Kasumi-1 (cell line): ENCODE results near the gene ARHGEF39.
A peak's percentile ranks its signal among the peaks of the same experiment; 100 is the strongest.

ENCODE experiments used
- DNase-seq, 2 experiments: peaks; one replicate each; lab custom pipeline; 2025; lab: John Stamatoyannopoulos, UW

The ARHGEF39 gene

DNA sequence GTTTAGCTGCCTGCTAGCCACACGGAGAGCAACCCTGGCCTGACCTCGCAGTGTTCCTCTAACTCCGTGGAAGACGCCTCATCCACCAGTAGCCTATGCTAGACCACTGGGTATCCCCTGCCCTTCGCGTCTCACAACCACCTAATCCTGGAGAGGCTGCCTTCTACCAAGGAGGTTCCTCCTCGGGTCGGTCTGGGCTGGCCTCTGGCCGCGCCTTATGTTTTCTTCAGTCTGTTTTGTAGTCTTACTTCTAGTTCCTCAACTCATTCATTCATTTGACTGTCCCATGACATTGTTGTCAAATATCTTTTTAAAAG, 26.3 kb upstream of the ARHGEF39 start:
- no peak for DNase-seq

DNA sequence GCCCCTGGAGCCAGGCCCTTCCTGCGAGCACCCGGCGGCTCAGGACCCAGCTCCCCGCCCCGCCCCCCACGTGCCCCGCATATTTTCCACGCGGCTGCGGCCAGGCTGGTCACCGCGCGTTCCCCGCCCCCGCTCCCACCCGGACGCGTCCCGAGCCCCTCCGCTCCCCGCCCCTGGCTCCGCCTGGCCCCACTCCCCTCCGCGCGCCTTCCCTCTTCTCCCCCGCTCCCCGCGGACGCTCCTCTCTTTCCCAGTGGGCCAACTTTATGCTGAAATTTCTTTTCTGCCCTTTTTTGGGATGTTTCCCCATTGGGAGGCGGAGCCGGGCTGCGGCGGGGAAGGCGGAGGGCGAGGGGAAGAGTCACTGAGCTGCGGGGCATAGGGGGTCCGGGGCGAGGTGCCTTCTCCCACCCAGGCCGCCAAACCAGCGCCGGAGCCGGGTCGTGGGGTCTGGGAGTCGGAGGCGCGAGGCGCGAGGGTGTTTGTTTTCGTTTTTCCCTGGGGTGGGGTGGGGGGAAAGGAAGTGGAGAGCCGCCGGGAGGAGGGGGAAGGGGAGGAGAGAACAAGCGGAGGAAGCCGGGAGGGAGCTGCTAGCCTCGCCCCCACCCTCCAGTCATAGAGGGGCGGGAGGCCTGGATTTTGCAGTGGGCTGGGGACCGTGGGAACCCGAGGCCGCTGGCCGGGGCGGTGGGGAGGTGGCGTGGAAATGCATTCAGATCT, 25.8 kb upstream of the ARHGEF39 start:
- peak; percentile 64 to 70 for DNase-seq

DNA sequence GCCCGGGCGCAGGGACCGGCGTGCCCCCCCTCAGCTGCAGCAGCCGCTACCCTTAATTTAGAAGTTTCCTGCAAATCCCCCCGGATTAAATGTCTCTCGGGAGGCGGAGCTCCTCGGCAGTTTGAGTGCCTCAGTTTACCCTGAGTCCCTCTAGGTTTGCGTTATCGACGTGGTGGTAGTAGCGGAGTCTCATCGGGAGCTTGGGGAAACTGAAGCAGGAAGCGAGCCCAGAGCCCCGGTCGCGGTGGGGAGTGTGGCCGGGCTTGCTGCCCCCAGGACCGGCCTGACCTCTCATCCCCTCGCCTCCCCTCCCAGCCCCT, 25.3 kb upstream of the ARHGEF39 start:
- DNase-seq, result no peak

DNA sequence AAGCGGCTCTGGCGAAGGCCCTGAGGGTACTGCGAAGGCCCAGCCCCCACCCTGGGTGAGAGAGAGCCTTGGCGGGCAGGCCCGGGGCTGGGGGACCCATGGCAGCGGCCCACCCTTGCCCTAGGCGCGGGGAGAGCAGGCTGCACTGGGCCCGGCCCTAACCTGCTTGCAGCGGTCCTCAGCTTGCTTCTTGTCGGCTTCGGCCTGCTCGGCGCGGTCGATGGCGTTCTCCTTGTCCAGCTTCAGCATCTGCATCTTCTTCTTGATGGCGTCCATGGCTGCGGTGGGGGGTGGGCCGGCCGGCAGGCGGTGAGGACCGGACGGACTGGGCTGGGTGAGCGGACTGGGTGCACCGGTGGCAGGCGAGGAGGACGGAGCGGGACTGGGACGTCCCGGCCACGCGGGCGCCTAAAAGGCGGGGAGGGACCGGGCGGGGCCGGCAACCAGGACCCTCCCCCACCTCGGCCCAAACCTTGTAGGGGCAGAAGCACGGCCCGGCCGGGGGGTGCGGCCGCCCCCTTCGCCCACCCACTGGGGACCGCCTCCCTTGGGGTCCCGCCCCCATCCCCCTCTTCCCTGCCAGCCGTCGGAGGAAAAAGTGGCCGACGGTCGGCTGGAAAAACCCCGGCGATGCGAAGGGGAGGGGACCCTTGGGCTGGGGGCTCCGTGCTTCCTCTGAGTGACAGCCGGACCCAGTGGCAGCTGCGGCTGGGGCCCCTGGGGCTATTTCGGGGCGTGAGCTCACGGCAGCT, 24.7 kb upstream of the ARHGEF39 start, which contains the start of gene TPM2:
TPM2 (minus strand) TSS at position 384 of the 752 bp plus-strand sequence; CDS start at position 276, 108 bp downstream.
- no peak for DNase-seq

DNA sequence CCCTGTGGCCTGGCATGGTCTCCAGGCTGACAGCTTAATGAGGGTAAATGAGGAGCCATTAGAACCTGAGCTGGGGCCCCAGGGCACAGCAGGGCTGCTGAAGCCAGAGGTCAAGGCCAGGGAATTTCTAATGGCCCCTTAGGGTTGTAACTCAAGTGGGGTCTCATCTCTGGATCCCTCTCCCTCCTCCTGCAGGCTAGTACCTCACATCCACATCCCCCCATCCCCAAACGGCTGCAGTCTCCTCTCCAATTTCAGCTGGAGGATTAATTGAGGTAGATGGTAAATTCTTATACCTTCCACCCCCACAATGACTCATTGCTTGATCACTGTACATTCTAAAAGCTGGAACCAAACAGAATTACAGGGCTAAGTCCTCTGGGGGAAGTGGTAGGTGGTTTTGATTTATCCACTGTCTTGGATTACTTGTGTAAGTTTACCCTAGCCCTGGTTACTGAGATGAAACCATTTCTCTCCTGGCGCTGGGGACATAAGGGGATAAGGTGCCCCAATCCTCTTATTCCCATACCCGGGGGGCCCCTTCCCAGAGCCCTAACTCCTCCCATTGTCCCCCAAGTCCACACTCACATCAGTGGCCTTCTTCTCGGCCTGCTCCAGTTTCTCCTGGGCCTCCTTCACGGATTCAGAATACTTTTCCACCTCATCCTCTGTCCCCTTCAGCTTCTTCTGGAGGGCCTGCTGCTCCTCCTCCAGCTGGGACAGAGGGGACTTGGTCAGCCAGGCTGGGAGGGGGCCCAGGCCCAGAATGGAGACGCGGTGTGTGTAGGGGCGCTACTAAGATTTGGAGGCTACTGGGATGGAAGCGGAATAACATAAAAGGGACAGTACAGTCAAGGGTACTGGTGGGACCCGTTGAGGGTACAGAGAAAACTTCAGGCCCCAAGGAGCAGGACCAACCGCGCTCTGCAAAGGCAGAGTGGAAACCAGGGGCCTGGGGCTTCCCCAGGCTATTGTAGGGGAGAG, 23.9 kb upstream of the ARHGEF39 start:
- DNase-seq, result no peak

DNA sequence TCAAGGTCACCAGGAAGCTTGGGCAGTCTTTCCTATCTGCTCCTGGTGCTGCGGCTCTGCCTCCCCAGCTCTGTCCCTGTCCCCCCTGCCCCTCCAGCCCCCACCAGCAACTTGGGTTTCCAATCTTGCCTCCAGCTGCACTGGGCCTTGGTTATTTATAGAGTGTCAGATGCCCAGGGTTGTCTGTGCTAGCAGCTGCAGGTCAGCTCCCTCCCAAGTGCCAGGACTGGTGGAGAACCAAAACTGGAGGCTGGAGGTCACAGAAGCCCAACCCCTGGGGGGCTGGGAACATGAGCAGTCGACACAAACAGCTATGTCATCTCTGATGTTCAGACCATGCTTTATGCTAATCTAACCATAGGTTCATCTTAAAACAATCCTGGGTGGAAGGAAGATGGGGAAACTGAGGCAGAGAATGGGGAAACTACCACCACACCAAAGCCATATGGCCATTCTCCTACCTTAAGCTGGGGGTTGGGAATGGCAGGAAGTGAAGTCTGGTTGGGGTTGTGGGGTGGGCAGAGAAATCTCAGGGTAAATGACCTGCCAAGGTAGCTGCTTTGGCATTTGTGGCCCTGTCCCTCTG, 23.1 kb upstream of the ARHGEF39 start:
- no peak for DNase-seq

DNA sequence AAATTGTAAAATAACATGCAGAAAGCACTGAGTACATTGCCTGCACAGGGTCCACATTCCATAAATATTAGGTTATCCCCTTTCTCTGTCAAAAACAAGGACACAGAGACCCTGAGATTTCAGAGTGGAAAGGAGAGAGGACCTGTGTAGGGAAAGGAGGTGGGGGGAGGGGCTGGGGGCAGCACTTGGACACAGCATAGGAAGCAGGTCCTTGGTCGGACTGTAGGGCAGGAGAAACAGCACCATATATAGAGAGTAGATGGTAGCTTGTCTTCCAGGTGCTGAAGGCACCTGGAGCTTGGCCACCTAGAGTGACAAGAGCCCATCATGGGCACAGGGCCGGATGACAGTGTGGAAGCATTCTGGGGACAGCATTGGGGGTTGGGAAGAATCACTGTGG, 22.3 kb upstream of the ARHGEF39 start:
- no peak for DNase-seq

DNA sequence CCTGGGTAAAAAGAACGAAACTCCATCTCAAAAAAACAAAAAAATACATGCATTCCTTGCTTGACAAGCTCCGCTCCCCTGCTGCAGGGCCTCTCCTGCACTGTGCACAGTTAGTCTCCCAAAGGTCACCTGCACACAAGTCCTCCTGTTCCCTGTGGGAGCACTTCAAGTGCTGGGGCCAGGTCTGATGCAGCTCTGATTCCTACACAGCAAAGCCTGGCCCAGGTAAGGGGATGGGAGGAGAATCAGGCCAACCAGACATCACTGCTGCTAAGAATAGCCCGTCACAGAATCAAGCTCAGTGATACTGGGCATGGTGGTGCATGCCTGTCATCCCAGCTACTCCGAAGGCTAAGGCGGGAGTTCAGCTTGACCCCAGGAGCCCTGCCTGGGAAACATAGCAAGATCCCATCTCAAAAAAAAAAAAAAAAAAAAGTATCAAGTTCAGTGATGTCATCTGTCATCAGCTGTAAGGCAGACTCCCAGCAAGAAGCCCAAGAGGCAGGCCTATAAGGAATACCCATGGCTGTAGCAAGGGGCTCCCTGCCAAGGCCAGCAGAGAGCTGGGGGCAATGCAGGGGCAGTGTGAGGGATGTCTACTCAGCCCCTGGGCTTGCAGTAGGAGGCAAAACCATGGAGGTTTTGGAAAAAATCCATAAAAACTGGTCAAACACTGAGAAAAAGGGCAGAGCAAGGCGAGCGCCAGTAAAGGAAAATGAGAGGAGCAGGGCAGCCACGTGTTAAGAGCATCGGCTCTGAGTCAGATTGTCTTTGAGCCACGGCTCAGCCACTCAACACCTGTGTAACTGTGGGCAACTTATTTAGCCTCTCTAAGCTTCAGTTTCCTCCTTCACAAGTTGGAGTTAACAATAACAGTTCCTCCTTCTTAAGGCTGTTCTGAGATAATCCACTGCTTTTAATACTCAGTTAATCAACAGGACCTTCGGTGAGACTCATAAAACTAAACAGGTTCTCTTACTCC, 21.5 kb upstream of the ARHGEF39 start:
- DNase-seq, result no peak

DNA sequence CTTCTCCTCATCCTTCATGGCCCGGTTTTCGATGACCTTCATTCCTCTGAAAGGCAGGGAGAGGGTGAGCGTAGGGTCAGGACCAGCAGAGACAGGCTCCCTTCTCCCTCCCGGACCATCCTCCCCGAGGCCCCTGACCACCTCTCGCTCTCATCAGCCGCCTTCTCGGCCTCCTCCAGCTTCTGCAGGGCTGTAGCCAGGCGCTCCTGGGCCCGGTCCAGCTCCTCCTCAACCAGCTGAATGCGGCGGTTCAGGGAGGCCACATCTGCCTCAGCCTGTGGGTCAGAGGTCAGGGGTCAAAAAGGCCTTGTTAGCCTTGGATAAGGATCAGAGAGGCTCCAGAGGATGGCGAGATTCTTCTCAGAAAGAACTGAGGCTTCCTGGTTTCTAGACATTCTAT, 20.5 kb upstream of the ARHGEF39 start:
- DNase-seq, result no peak

DNA sequence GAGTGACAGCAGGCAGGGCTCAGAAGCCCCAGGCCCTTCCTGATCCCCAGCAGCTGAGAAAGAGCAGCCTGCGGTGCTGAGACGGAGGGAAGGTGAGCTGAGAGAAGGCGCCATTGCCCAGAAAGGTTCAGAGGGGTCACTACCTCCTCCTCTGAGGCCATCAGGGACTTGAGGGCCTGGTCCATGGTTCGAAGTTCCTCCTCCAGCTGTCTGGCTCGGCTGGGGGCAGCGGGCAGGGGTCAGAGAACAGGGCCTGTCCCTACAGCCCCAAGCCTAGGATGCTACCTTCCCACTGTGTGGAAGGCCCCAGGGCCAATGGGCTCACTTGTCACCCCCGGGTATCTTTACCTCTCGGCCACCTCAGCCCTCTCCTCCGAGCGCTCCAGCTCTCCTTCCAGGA, 19.9 kb upstream of the ARHGEF39 start:
- no peak for DNase-seq

DNA sequence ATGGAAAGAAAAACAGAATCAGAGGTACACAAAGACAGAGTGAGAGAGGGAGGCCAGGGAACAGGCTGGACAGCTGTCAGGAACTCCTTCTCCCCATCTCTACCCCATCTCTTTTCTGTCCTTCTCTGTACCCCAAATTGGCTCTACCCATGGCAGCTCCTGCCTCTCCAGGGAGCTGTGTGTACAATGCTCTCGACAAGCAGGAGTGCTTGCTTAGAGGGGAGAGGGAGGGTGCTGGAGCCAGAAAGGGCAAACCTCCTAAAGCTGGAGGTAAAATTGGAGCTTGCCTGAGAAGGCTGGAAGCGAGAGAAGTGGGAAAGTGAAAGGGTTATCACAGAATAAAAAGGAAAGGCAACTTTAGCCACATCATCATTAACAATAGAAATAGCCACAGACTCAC, 18.3 kb upstream of the ARHGEF39 start:
- no peak for DNase-seq

DNA sequence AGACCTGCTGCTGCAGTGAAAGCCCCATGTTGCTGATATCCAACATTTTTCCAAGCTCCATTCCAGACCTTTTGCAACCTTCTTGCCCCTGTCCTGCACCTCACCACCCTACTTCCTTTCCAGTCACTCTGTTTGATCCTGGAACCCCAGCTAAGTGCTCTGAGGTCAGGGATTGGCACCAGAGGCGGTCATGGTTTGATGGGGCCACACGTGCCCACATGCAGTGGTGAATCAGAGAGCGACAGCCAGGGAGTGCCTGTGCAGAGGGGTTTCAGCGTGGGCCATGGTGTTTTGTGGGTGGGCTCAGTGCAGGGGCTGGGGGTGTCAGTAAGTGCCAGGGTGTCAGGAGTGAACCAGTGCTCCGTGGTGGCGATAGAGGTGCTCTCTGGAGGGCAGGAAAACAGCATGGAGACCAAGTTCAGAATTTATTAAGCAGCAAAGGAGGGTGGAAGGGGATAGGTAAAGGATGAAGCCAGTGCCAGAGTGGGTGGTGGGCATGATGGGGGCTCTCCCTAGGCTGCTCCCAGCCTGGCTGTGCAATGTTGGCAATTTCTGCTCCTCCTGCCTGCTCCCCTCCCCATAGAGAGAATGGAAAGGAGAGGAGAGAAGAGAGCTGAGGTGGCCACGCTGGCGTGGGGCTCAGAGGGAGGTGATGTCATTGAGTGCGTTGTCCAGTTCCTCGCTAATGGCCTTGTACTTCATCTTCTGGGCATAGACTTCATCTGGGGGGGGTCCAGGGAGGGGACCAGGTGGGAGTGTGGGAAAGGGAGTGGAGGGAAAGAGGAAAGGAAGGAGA, 17.7 kb upstream of the ARHGEF39 start:
- no peak for DNase-seq

DNA sequence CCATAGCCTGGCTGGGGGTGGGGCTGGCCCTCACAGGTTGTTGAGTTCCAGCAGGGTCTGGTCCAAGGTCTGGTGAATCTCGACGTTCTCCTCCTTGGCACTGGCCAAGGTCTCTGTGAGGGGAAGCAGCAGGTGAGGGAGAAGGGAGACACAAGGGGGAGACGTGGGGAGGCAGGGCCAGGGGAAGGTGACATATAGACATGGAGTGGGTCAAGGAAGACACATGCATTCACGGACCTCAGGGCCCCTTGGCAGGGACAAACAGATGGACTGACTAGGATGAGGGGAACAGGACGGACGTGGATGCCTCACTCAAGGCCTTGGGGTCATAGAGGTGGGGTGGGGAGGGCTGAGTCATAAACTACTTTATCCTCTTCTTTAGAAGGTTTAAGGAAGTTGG, 17.1 kb upstream of the ARHGEF39 start:
- no peak for DNase-seq

DNA sequence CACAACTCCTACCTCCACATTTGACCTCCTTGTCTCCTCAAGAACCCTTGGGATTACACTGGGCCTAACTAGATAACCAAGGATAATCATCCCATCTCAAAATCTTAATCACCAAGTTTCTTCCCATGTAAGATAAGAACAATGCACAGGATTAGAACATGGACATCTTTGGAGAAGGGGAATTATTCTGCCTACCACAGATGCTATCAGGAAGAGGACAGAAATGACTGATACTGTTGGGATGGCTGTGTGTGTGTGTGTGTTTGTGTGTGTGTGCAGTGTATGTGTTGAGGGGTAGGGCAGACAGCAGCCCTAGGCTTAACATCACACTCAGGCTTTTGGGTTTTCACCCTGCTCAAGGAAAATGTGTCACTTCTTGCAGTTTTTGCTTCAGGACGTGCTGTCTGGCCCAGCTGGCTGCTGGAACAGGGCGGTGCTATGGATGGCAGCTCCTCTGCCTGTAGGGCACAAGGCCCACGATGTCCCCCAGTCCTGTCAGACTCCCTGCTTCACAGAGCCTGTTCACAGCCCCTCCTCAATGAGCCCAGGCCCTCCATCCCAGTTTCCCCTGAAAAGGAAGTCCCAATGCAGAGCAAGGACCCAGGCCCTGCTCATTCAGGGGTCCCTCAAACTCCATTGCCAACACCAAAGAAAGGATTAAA, 16.5 kb upstream of the ARHGEF39 start:
- DNase-seq, result no peak

DNA sequence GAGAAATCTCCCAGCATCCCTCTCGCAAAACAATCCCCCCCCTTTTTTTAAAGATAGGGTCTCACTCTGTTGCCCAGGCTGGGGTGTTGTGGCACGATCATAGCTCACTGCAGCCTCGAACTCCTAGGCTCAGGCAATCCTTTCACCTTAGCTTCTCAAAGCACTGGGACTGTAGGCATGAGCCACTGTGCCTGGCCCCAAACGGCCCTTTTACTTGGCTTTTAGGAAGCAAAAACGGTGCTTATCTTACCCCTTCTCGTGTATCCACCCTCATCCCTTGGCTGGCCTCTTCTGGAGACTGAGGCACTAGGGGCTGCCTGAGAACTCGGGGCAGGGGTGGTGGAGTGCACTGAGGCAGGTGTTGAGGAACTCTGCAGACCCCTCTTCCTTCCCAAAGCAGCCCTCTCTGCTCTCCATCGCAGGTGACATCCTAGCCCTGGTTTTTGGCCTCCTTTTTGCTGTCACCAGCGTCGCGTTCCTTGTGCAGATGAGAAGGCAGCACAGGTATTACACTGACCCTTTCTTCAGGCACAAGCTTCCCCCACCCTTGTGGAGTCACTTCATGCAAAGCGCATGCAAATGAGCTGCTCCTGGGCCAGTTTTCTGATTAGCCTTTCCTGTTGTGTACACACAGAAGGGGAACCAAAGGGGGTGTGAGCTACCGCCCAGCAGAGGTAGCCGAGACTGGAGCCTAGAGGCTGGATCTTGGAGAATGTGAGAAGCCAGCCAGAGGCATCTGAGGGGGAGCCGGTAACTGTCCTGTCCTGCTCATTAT, 15.5 kb upstream of the ARHGEF39 start:
- no peak for DNase-seq

DNA sequence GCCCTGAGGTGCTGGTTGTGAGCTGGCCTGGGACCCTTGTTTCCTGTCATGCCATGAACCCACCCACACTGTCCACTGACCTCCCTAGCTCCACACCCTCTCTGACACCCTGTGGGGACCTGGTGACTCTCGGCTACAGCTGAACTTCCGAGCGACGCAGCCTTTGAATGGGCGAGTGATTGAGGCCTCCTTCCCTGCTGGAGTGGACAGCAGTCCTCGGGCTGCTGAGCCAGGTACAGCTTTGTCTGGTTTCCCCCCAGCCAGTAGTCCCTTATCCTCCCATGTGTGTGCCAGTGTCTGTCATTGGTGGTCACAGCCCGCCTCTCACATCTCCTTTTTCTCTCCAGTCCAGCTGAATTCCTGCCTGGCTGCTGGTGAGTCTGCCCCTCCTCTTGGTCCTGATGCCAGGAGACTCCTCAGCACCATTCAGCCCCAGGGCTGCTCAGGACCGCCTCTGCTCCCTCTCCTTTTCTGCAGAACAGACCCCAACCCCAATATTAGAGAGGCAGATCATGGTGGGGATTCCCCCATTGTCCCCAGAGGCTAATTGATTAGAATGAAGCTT, 14.9 kb upstream of the ARHGEF39 start:
- no peak for DNase-seq

DNA sequence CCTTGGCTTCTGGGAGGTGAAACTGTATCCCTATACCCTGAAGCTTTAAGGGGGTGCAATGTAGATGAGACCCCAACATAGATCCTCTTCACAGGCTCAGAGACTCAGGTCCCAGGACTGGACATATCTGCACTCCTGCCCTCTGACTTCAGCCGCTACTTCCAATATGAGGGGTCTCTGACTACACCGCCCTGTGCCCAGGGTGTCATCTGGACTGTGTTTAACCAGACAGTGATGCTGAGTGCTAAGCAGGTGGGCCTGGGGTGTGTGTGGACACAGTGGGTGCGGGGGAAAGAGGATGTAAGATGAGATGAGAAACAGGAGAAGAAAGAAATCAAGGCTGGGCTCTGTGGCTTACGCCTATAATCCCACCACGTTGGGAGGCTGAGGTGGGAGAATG, 14.1 kb upstream of the ARHGEF39 start:
- DNase-seq, result no peak

DNA sequence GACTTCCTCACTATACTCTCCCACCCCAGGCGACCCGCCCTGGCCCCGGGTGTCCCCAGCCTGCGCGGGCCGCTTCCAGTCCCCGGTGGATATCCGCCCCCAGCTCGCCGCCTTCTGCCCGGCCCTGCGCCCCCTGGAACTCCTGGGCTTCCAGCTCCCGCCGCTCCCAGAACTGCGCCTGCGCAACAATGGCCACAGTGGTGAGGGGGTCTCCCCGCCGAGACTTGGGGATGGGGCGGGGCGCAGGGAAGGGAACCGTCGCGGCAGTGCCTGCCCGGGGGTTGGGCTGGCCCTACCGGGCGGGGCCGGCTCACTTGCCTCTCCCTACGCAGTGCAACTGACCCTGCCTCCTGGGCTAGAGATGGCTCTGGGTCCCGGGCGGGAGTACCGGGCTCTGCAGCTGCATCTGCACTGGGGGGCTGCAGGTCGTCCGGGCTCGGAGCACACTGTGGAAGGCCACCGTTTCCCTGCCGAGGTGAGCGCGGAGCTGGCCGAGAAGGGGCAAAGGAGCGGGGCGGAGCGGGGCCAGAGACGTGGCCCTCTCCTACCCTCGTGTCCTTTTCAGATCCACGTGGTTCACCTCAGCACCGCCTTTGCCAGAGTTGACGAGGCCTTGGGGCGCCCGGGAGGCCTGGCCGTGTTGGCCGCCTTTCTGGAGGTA, 10.9 kb upstream of the ARHGEF39 start:
- no peak for DNase-seq
